AG10803 (cell line): ENCODE measurements around the gene PCDHA9.
"Not testable (repeated sequence)": the region's sequence is repeated elsewhere in the genome, so short reads cannot be mapped to it uniquely, and the experiment has no call there.

ENCODE experiments used
- DNase-seq: peaks from one replicate; pipeline ENCODE4 v3.0.0; 2010; ENCODE audit warnings: low read depth
- H3K4me3 ChIP-seq: 2 replicates; pipeline ENCODE4 v1.5.1; 2011; ENCODE audit warnings: mild to moderate bottlenecking, low read length, control low read depth
- CTCF ChIP-seq: conservative IDR thresholded peaks from 2 replicates; pipeline ENCODE4 v1.5.1; 2011; ENCODE audit warnings: mild to moderate bottlenecking, low read length, control low read depth, inconsistent platforms

PCDHA9 gene

GRCh38 chr5:140808889-140809291 lies 39.3 kb upstream of the PCDHA9 start:
- H3K4me3 ChIP-seq: no peak overlapping the region
- no peak for TF ChIP-seq CTCF
- DNase-seq: no peak

- peak; percentile 45 for TF ChIP-seq CTCF
- no peak within 1 kb of the TSS for H3K4me3 ChIP-seq
- DNase-seq: peak; percentile 4
These were observed 26.6 kb upstream of the PCDHA9 start, which contains the start of gene PCDHA5 for GRCh38 chr5:140821375-140822280. Gene PCDHA5, plus strand, starts transcription at chr5:140821613.

GRCh38 chr5:140822281-140822629 lies 25.9 kb upstream of the PCDHA9 start:
- DNase-seq: no peak
- H3K4me3 ChIP-seq: no peak overlapping the region
- TF ChIP-seq CTCF: no peak

GRCh38 chr5:140822969-140823368 lies 25.2 kb upstream of the PCDHA9 start:
- not testable (repeated sequence) for DNase-seq

GRCh38 chr5:140823475-140823874 lies 24.7 kb upstream of the PCDHA9 start:
- TF ChIP-seq CTCF: no peak
- no peak overlapping the region for H3K4me3 ChIP-seq
- no peak for DNase-seq

More at GRCh38 chr5:140822969-140823368, 25.2 kb upstream of the PCDHA9 start:
- H3K4me3 ChIP-seq: not testable (repeated sequence)

GRCh38 chr5:140827704-140828361 lies 20.3 kb upstream of the PCDHA9 start, which contains the start of gene PCDHA6:
Gene PCDHA6, plus strand, starts transcription at chr5:140827960. Its CDS starts 132 bp downstream, at chr5:140828092.
- no peak within 1 kb of the TSS; the same call in 1 of the 2 replicates for H3K4me3 ChIP-seq
- TF ChIP-seq CTCF: 0 out of 2 replicates have a peak, but pooled peaks have one; percentile 15
- DNase-seq: no peak

- no peak for TF ChIP-seq CTCF
- DNase-seq: no peak
These were observed 19.8 kb upstream of the PCDHA9 start for GRCh38 chr5:140828362-140828737.

GRCh38 chr5:140829511-140830501 lies 18.4 kb upstream of the PCDHA9 start:
- H3K4me3 ChIP-seq, DNase-seq: not testable (repeated sequence)

More at GRCh38 chr5:140828362-140828737, 19.8 kb upstream of the PCDHA9 start:
- no peak overlapping the region for H3K4me3 ChIP-seq
